Right lung (tissue), 5 donors: Measurements from ENCODE around the gene MIA2. TPM values are rescaled to one million over a fixed set of nuclear protein-coding genes. Genes with fewer than 3 reads are reported as not detected.

ENCODE experiments used
- DNase-seq, 2 donors: peaks; one replicate each; pipeline ENCODE4 v3.0.0-alpha.2; 2013
- polyA plus RNA-seq, 5 donors: library from polyadenylated mRNA; unstranded; fragments of 120-200 nt; gene quantifications; one replicate each; pipeline versions ENCODE4 v1.2.1 to v1.2.3, GENCODE V29; 2013; ENCODE audit warnings: inconsistent platforms in 1 of 5, low replicate concordance in 1 of 5; ENCODE audit not compliant: insufficient read length in 5 of 5, insufficient read depth in 1 of 5

MIA2 gene
- polyA plus RNA-seq, 5 donors, result 17.1 to 23.0 (median 22.5) TPM

DNA sequence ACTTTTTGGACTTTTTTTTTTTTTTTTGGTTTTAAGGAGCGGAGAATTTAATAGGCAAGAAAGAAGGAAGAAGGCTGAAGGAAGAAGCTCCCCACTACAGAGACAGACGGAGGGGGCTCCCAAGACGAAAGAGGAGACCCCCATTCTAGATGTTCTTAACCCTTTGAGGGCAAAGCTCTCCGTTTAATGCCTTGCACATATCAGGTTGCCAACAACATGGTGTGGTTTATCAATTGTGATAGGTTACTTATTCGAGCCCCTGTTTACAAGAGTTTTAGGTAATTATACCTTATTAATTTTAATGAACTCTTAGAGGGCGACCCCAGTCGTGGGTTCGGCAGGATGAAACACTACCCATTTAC, 199.7 kb downstream of the MIA2 start:
- no peak for DNase-seq

GRCh38 chr14:39434401-39434800, 200.7 kb downstream of the MIA2 start:
- DNase-seq, result no peak

- no peak for DNase-seq
Observed at GRCh38 chr14:39435241-39435640, 201.5 kb downstream of the MIA2 start.

Other genes with a start within 250 kb of the MIA2 start
- 10 to 100 TPM; 51.0 to 65.9 (median 62.2) TPM for gene SEC23A, start 130.7 kb upstream of the MIA2 start, polyA plus RNA-seq
- gene GEMIN2, start 119.6 kb upstream of the MIA2 start, polyA plus RNA-seq, result 10 to 100 TPM; 20.6 to 31.8 (median 29.2) TPM
- gene TRAPPC6B, start 63.6 kb upstream of the MIA2 start, polyA plus RNA-seq, result 10 to 100 TPM; 26.5 to 41.8 (median 39.0) TPM
- gene PNN, start 58.7 kb upstream of the MIA2 start, polyA plus RNA-seq, result 100 to 1,000 TPM; 133 to 219 (median 198) TPM
- 10 to 100 TPM in 1 of 5 donors, 1 to 10 TPM in 4; 7.0 to 10.6 (median 9.1) TPM for gene FBXO33, start 198.5 kb downstream of the MIA2 start, polyA plus RNA-seq